DMS79 treated with DMSO at 0.1 percent for 48 hours (cell line): ENCODE data around the gene SCUBE1.

Source experiments
- DNase-seq: peaks from one replicate; lab custom pipeline; 2025; lab: John Stamatoyannopoulos, UW

Gene SCUBE1

GRCh38 chr22:43155789-43156188 lies 187.4 kb downstream of the SCUBE1 start:
- DNase-seq = no peak

- DNase-seq = no peak
These were observed 188.2 kb downstream of the SCUBE1 start for GRCh38 chr22:43154887-43155536.

- DNase-seq = no peak
These were observed 189.3 kb downstream of the SCUBE1 start for GRCh38 chr22:43153899-43154298.

- no peak for DNase-seq
These were observed 190.7 kb downstream of the SCUBE1 start for GRCh38 chr22:43152357-43153071.

GRCh38 chr22:43152003-43152356 lies 191.2 kb downstream of the SCUBE1 start:
- DNase-seq = no peak

GRCh38 chr22:43151251-43152002 lies 191.7 kb downstream of the SCUBE1 start, which contains the start of gene TSPO:
TSPO (plus strand) TSS chr22:43151559; CDS start chr22:43159239, 7,680 bp downstream.
- no peak for DNase-seq

GRCh38 chr22:43150731-43151206 lies 192.4 kb downstream of the SCUBE1 start:
- no peak for DNase-seq

GRCh38 chr22:43148581-43148980 lies 194.6 kb downstream of the SCUBE1 start:
- DNase-seq = no peak

- no peak for DNase-seq
These were observed 195.4 kb downstream of the SCUBE1 start for GRCh38 chr22:43147821-43148220.
